GM12878 (cell line): ENCODE results near the gene FREM2. TPM values are rescaled to one million over a fixed set of nuclear protein-coding genes. Genes with fewer than 3 reads are reported as not detected.

Experiments used
- ATAC-seq: fragments of 200-7000 bp; cut with Tn5 transposase; 3 replicates; pipeline ENCODE4 v1.9.1; 2020; ENCODE audit warnings: mild to moderate bottlenecking, moderate library complexity
- BruUV-seq: library from RNA; stranded (reverse); fragments of 400-500 nt; replicated peaks from 2 replicates; lab custom pipeline; 2021; lab: Mats Ljungman, UMichigan
- CTCF ChIA-PET: fragments of 300-600 bp; sonication (Branson Sonifier 250); formaldehyde crosslinking; extraction: SDS; loops from one replicate; lab custom pipeline; 2021; ENCODE audit warnings: inconsistent platforms; lab: Yijun Ruan, JAX
- POLR2A ChIA-PET: fragments of 350-600 bp; formaldehyde crosslinking; extraction: SDS; loops from one replicate; lab custom pipeline; 2021; ENCODE audit warnings: inconsistent platforms; lab: Charles Lee
- RAD21 ChIA-PET: fragments of 300-600 bp; sonication (Branson Sonifier 250); formaldehyde crosslinking; loops from one replicate; lab custom pipeline; 2023; ENCODE audit warnings: antibody characterized with exemption; ENCODE audit not compliant: unreplicated experiment; lab: Charles Lee
- SMC1A ChIA-PET: fragments of 300-600 bp; sonication (Branson Sonifier 250); formaldehyde crosslinking; loops from one replicate; lab custom pipeline; 2023; ENCODE audit not compliant: unreplicated experiment, uncharacterized antibody; lab: Charles Lee
- DNase-seq: peaks from one replicate; pipeline ENCODE4 v3.0.0-alpha.2; 2011; ENCODE audit warnings: low read depth, low spot score
- FAIRE-seq: peaks from 3 replicates; lab custom pipeline; 2011; peaks lifted over from hg19 to GRCh38; lab: Jason Lieb, UNC
- H2AFZ ChIP-seq: 2 replicates; pipeline ENCODE4 v1.6.0; 2011; ENCODE audit warnings: low read depth, low read length, control low read depth; ENCODE audit not compliant: control insufficient read depth
- H3K27ac ChIP-seq: 2 replicates; pipeline ENCODE4 v1.5.1; 2011; ENCODE audit warnings: control low read depth; ENCODE audit not compliant: control insufficient read depth, insufficient read depth
- H3K27me3 ChIP-seq, 2 experiments: replicated peaks in 1 of 2; 2 replicates each; pipeline versions ENCODE4 v1.6.0 to v1.6.1; 2011; ENCODE audit warnings: low read length in 1 of 2; ENCODE audit not compliant: control insufficient read depth in 2 of 2, insufficient read depth in 2 of 2
- H3K36me3 ChIP-seq, 2 experiments: 2 replicates each; pipeline ENCODE4 v1.5.1; 2011; ENCODE audit warnings: low read length in 1 of 2; ENCODE audit not compliant: control insufficient read depth in 2 of 2, insufficient read depth in 2 of 2
- H3K4me1 ChIP-seq: 2 replicates; pipeline ENCODE4 v1.6.1; 2011; ENCODE audit warnings: mild to moderate bottlenecking, low read length, moderate library complexity, mixed read lengths; ENCODE audit not compliant: control insufficient read depth, insufficient read depth
- H3K4me2 ChIP-seq: 2 replicates; pipeline ENCODE4 v1.6.0; 2011; ENCODE audit warnings: control low read depth; ENCODE audit not compliant: control insufficient read depth, insufficient read depth
- H3K4me3 ChIP-seq: fragments of 200-600 bp; sonication (generic); 2 replicates; pipeline ENCODE4 v1.5.1; 2016
- H3K79me2 ChIP-seq: 2 replicates; pipeline ENCODE4 v1.6.0; 2011; ENCODE audit warnings: low read length; ENCODE audit not compliant: control insufficient read depth, insufficient read depth
- H3K9ac ChIP-seq: 2 replicates; pipeline ENCODE4 v1.8.0; 2011; ENCODE audit warnings: low read length, control low read depth, mixed read lengths; ENCODE audit not compliant: control insufficient read depth, insufficient read depth
- H3K9me3 ChIP-seq: replicated peaks from 3 replicates; pipeline ENCODE4 v1.5.1; 2011; ENCODE audit warnings: mild to moderate bottlenecking, low read length; ENCODE audit not compliant: control insufficient read depth, insufficient read depth
- H4K20me1 ChIP-seq: 2 replicates; pipeline ENCODE4 v1.6.0; 2011; ENCODE audit not compliant: control insufficient read depth, insufficient read depth
- CBFB ChIP-seq: IDR thresholded peaks from 2 replicates; pipeline ENCODE4 v1.6.1; 2016; ENCODE audit warnings: antibody characterized with exemption, low read depth
- KAT2A ChIP-seq: conservative IDR thresholded peaks from 2 replicates; pipeline ENCODE4 v1.6.1; 2011; ENCODE audit warnings: low read depth, low read length; ENCODE audit not compliant: control insufficient read depth
- NFXL1 ChIP-seq: fragments of 450-650 bp; IDR thresholded peaks from 2 replicates; pipeline ENCODE4 v1.6.1; 2017; ENCODE audit warnings: antibody characterized with exemption, mild to moderate bottlenecking, borderline replicate concordance
- POLR2A ChIP-seq: IDR thresholded peaks from 2 replicates; pipeline ENCODE4 v1.6.1; 2011; ENCODE audit warnings: low read depth, mild to moderate bottlenecking, low read length
- WRNIP1 ChIP-seq: IDR thresholded peaks from 2 replicates; pipeline ENCODE4 v1.6.1; 2011; ENCODE audit warnings: low read depth, low read length, improper control_type of control experiment, borderline replicate concordance
- WGBS: methylation state at CpG from one replicate; pipeline ENCODE4 v1.1.6; 2016; ENCODE audit warnings: low lambda C conversion rate; ENCODE audit not compliant: insufficient replicate concordance, insufficient coverage; ENCODE audit errors: missing lambda C conversion rate; 5-methylcytosine and 5-hydroxymethylcytosine counted together
- in situ Hi-C: fragments of 300-500 bp; cut with MboI; formaldehyde crosslinking; loops from 9 replicates; pipeline ENCODE4 v1.14.3; 2018; ENCODE audit warnings: mixed read lengths
- intact Hi-C: fragments of 100-400 bp; cut with micrococcal nuclease; formaldehyde crosslinking; loops from one replicate; pipeline ENCODE4 v1.14.2; 2022; ENCODE audit not compliant: unreplicated experiment
- polyA plus RNA-seq, 11 experiments: library from polyadenylated mRNA; depleted of rRNA in 4 of 11; unstranded in 6 of 11; stranded (reverse) in 5 of 11; fragments of >200 nt; fragmentation: Nextera tagmentation in 4 of 11; fragmentation: Illumina TruSeq in 1 of 11; extraction: Ambion mirVana in 4 of 11; extraction: Trizol in 1 of 11; gene quantifications; 1 replicate in 1 of 11; 2 replicates in 10 of 11; pipeline versions ENCODE4 v1.2.1 to v1.2.3, GENCODE V29; 2011 to 2016; ENCODE audit warnings: inconsistent platforms in 2 of 11, missing spikeins in 2 of 11, low read depth in 1 of 11
- total RNA-seq, 4 experiments: library from RNA; depleted of rRNA in 3 of 4; stranded (reverse); fragments of >200 nt in 3 of 4; fragmentation: Illumina TruSeq in 1 of 4; extraction: Trizol in 1 of 4; gene quantifications; 2 replicates each; pipeline versions ENCODE4 v1.2.1 to v1.2.3, GENCODE V29; 2013 to 2021
- TF ChIP-seq, protein P1 (sequence below): IDR thresholded peaks from 2 replicates; pipeline ENCODE4 v1.6.1; 2011; ENCODE audit warnings: borderline replicate concordance, low read depth, mild to moderate bottlenecking, moderate library complexity, mixed read lengths, low read length; ENCODE audit not compliant: insufficient read depth; ENCODE audit errors: extremely low read length
- TF ChIP-seq, protein P2 (sequence below): fragments of 450-650 bp; IDR thresholded peaks from 2 replicates; pipeline ENCODE4 v1.6.1; 2018; ENCODE audit warnings: borderline replicate concordance, mild to moderate bottlenecking; ENCODE audit not compliant: partially characterized antibody
- TF ChIP-seq, protein P3 (sequence below): IDR thresholded peaks from 2 replicates; pipeline ENCODE4 v1.6.1; 2012; ENCODE audit warnings: improper control_type of control experiment, low read depth, low read length; ENCODE audit not compliant: insufficient replicate concordance

FREM2 gene
- total and polyA plus RNA-seq, 10 of the 15 experiments (the other 5 are each of a cell fraction or from before 2014, with no cell fraction given), result 0.02 to 0.12 (median 0.05) TPM; not detected in 2

DNA sequence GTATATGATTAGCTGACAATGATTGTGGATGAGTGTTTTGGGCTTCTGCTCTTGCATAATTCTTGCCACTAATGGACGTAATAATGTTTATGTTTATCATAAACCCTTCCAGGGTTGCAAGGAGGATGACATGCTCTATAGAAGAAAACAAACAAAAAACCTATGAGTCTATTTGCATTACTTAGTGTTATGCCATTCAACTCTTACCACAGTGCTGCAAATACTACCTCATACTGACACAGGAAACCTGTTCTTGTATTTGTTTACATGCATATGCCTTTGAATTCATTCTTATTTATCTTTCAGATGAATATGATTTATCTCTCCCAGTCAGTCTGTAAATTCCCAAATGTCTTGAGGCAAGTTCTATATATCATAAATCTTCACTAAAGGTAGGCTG, 39.6 kb upstream of the FREM2 start:
- RAD21 ChIA-PET, result no interaction called here
- DNase-seq, result no peak
- FAIRE-seq, result no peak
- ATAC-seq, result no peak
- no peak overlapping the region for H3K9ac ChIP-seq
- TF ChIP-seq CBFB (no peak), POLR2A (no peak), WRNIP1 (no peak), KAT2A (no peak), NFXL1 (no peak)
- TF ChIP-seq, protein P1, sequence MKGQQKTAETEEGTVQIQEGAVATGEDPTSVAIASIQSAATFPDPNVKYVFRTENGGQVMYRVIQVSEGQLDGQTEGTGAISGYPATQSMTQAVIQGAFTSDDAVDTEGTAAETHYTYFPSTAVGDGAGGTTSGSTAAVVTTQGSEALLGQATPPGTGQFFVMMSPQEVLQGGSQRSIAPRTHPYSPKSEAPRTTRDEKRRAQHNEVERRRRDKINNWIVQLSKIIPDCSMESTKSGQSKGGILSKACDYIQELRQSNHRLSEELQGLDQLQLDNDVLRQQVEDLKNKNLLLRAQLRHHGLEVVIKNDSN, result no peak
- TF ChIP-seq, protein P2, sequence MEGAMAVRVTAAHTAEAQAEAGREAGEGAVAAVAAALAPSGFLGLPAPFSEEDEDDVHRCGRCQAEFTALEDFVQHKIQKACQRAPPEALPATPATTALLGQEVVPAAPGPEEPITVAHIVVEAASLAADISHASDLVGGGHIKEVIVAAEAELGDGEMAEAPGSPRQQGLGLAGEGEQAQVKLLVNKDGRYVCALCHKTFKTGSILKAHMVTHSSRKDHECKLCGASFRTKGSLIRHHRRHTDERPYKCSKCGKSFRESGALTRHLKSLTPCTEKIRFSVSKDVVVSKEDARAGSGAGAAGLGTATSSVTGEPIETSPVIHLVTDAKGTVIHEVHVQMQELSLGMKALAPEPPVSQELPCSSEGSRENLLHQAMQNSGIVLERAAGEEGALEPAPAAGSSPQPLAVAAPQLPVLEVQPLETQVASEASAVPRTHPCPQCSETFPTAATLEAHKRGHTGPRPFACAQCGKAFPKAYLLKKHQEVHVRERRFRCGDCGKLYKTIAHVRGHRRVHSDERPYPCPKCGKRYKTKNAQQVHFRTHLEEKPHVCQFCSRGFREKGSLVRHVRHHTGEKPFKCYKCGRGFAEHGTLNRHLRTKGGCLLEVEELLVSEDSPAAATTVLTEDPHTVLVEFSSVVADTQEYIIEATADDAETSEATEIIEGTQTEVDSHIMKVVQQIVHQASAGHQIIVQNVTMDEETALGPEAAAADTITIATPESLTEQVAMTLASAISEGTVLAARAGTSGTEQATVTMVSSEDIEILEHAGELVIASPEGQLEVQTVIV, result no peak
- TF ChIP-seq, protein P3, sequence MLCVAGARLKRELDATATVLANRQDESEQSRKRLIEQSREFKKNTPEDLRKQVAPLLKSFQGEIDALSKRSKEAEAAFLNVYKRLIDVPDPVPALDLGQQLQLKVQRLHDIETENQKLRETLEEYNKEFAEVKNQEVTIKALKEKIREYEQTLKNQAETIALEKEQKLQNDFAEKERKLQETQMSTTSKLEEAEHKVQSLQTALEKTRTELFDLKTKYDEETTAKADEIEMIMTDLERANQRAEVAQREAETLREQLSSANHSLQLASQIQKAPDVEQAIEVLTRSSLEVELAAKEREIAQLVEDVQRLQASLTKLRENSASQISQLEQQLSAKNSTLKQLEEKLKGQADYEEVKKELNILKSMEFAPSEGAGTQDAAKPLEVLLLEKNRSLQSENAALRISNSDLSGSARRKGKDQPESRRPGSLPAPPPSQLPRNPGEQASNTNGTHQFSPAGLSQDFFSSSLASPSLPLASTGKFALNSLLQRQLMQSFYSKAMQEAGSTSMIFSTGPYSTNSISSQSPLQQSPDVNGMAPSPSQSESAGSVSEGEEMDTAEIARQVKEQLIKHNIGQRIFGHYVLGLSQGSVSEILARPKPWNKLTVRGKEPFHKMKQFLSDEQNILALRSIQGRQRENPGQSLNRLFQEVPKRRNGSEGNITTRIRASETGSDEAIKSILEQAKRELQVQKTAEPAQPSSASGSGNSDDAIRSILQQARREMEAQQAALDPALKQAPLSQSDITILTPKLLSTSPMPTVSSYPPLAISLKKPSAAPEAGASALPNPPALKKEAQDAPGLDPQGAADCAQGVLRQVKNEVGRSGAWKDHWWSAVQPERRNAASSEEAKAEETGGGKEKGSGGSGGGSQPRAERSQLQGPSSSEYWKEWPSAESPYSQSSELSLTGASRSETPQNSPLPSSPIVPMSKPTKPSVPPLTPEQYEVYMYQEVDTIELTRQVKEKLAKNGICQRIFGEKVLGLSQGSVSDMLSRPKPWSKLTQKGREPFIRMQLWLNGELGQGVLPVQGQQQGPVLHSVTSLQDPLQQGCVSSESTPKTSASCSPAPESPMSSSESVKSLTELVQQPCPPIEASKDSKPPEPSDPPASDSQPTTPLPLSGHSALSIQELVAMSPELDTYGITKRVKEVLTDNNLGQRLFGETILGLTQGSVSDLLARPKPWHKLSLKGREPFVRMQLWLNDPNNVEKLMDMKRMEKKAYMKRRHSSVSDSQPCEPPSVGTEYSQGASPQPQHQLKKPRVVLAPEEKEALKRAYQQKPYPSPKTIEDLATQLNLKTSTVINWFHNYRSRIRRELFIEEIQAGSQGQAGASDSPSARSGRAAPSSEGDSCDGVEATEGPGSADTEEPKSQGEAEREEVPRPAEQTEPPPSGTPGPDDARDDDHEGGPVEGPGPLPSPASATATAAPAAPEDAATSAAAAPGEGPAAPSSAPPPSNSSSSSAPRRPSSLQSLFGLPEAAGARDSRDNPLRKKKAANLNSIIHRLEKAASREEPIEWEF, result no peak
- intact Hi-C loops (no loop called here), in situ Hi-C loops (no loop called here)
- H2AFZ ChIP-seq, result no peak overlapping the region
- H3K4me1 ChIP-seq, result no peaks in the 10 kb centered on the region
- SMC1A ChIA-PET, result no interaction called here
- no peaks in the 10 kb centered on the region for H3K36me3 ChIP-seq
- H3K27ac ChIP-seq, result no peak overlapping the region
- no peak overlapping the region for H3K4me3 ChIP-seq
- no peaks in the 10 kb centered on the region for H3K79me2 ChIP-seq
- WGBS, result 0% methylated on average over 1 of the region's 1 CpG
- POLR2A ChIA-PET, result no interaction called here
- no peaks in the 10 kb centered on the region for H3K9me3 ChIP-seq
- CTCF ChIA-PET, result no interaction called here
- H4K20me1 ChIP-seq, result no peaks in the 10 kb centered on the region
- H3K4me2 ChIP-seq, result no peak overlapping the region
- H3K27me3 ChIP-seq, result no peaks in the 10 kb centered on the region
- no TSS peak for BruUV-seq
